Measurements from ENCODE around the gene FZD7.

Gene FZD7

DNA sequence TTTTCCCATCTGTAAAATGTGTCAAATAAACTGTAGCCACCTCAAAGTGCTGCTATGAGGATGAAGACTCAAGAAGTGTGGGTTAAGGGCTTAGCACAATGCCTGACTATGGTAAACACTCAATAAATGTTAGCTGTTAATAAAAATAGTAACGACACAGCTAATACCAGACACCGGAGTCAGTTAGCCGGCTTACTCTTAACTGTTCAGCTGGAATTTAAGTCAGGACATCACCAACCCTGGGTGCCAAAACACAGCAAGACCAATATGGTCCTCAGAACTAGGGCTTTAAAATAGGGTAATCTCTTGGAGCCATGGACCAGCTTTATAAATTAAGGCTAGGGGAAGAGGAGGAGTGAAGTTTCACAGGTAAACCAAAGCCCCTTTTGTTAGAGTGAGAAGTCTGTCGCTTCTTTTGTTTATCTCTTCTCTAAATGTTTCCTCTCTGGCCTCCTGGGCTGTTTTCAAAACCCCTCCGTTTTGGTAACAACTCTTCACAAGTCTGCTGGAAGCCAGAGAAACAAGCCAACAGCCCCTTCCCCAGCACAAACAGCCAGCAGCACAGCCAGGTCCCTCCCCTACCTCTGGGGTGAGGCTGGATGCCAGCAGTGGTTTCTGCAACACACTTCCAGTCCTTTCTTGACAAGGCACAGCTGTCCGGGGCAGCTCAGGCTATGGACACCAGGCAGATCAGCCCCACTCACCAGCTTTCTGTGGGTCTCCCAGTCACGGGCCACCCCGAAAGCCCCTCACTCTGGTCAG, 13.8 kb upstream of the FZD7 start:
- no peak overlapping the region for H3K27ac ChIP-seq
- TF ChIP-seq, protein P1, sequence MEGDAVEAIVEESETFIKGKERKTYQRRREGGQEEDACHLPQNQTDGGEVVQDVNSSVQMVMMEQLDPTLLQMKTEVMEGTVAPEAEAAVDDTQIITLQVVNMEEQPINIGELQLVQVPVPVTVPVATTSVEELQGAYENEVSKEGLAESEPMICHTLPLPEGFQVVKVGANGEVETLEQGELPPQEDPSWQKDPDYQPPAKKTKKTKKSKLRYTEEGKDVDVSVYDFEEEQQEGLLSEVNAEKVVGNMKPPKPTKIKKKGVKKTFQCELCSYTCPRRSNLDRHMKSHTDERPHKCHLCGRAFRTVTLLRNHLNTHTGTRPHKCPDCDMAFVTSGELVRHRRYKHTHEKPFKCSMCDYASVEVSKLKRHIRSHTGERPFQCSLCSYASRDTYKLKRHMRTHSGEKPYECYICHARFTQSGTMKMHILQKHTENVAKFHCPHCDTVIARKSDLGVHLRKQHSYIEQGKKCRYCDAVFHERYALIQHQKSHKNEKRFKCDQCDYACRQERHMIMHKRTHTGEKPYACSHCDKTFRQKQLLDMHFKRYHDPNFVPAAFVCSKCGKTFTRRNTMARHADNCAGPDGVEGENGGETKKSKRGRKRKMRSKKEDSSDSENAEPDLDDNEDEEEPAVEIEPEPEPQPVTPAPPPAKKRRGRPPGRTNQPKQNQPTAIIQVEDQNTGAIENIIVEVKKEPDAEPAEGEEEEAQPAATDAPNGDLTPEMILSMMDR (conservative IDR thresholded peaks at IDR 0.05) = no peak
- TF ChIP-seq ZFX (IDR thresholded peaks at IDR 0.05) = no peak

DNA sequence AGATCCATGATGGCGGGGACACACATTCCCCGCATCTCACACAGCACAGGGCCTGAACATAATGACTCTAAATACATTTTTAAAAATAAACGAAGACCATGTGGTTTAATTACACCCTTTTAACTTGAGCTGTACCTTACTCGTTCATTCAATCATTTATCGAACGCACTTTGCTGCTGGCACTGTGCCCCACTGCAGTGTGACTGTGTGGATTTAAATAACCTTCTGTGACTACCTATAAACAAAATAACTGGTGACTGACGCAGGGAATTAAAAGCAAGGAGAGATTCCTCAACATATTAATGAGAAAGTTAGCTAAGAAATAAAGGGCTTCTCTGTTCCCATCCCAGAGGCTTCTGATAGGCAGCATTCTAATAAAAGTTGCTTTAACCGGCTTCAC, 10.9 kb upstream of the FZD7 start:
- no peak for TF ChIP-seq ZFX (IDR thresholded peaks at IDR 0.05)
- TF ChIP-seq, protein P1 (conservative IDR thresholded peaks at IDR 0.05) = no peak
- H3K27ac ChIP-seq = no peak overlapping the region

DNA sequence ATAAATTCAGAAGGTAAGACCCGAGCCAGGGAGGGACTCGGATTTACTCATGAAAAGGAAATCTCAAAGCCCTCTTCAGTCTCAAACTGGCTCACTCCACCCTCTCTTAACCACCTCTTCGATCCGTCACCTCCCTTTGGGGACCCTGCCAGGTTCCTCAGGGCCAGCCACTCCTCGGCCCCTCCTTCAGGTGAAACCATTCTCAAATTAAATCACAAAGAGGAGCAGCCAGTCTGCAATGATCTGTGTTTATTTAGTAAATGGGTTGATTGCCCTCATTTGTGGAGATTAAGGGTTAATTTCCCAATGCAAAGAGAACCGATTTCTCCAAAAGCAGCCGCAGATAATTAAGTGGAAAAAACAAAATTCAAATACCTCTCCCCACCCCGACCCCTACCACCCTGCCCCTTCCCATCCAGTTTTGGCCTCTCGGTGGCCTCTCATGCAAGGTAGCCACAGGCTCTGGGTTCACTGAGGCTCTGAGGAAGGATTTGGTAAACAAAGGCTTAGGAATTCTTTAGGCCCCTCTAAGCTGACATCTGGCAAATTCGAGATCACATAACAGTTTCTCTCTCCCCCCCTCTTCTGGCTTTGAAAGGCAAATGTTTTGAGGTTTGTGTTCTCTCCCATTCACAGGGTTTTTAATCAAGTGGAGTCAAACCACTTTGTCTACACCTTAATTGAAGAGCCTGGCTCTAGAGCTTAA, 10.3 kb upstream of the FZD7 start:
- TF ChIP-seq ZFX (IDR thresholded peaks at IDR 0.05) = no peak
- TF ChIP-seq, protein P1 (conservative IDR thresholded peaks at IDR 0.05) = no peak
- no peak overlapping the region for H3K27ac ChIP-seq

DNA sequence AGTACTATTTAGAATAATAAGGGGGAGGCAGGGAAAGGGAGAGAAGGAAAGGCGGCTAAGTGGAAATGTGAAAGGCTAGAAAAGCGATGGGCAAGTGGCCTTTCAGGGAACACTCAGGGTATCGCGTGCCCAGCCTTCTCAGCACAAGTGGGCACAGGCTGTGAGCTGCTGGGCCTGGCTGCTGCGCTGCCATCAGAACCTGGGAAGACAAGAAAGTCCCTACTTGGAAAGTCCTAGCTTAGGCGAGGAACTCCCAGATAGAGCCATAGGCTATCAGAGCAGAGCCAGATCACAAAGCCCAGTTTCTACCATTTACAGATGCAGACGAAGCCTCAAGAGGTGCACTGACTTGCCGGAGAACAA, 9.8 kb upstream of the FZD7 start:
- no peak overlapping the region for H3K27ac ChIP-seq
- TF ChIP-seq, protein P1 (conservative IDR thresholded peaks at IDR 0.05) = no peak
- no peak for TF ChIP-seq ZFX (IDR thresholded peaks at IDR 0.05)

- TF ChIP-seq ZFX (IDR thresholded peaks at IDR 0.05) = no peak
- TF ChIP-seq, protein P1 (conservative IDR thresholded peaks at IDR 0.05) = no peak
- H3K27ac ChIP-seq = no peak overlapping the region
These were observed 8.8 kb upstream of the FZD7 start for GRCh38 chr2:202024871-202025270.

- TF ChIP-seq, protein P1 (conservative IDR thresholded peaks at IDR 0.05) = no peak
- no peak for TF ChIP-seq ZFX (IDR thresholded peaks at IDR 0.05)
- no peak overlapping the region for H3K27ac ChIP-seq
These were observed 7.8 kb upstream of the FZD7 start for GRCh38 chr2:202025816-202026215.

GRCh38 chr2:202026507-202026906, 7.1 kb upstream of the FZD7 start:
- TF ChIP-seq ZFX (IDR thresholded peaks at IDR 0.05) = no peak
- TF ChIP-seq, protein P1 (conservative IDR thresholded peaks at IDR 0.05) = no peak
- H3K27ac ChIP-seq = no peak overlapping the region

Measured in C4-2B (cell line).